Measurements from ENCODE around the gene CLIC3. TPM values are rescaled to one million over a fixed set of nuclear protein-coding genes. Genes with fewer than 3 reads are reported as not detected.

Gene CLIC3
- total RNA-seq, 1 donor from 2014 or later, result 49.3 TPM

DNA sequence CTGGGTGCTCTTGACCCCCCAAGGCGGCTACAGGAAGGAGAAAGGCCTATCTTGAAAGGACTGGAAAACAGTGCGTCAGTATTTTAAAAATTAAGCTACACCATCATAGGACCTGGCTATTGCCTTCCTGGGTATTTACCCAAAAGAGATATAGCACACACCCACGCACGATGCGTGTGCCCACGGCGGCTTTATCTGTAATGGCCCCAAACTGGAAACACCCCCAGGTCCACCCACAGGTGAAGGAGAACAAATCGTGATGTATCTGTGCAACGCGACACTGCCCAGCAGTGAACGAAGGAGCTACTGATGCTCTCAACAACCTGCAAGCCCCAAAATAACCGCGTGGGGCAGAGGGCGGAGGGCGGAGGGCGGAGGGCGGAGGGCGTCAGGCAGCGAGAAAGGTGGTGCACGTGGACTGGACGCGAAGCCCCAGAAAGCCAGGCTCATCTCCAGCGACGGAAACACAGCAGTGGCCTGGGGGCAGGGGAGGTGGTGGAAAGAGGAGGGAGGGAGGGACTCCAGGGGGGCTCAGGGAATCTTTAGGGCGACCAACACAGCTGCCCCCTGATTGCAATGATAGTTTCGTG lies 31.4 kb downstream of the CLIC3 start:
- H3K36me3 ChIP-seq, result no peaks in the 10 kb centered on the region
- no peaks in the 10 kb centered on the region for H3K9me3 ChIP-seq
- H3K4me1 ChIP-seq, result peaks cover 8% of the 10 kb centered on the region
- TF ChIP-seq, protein P1, sequence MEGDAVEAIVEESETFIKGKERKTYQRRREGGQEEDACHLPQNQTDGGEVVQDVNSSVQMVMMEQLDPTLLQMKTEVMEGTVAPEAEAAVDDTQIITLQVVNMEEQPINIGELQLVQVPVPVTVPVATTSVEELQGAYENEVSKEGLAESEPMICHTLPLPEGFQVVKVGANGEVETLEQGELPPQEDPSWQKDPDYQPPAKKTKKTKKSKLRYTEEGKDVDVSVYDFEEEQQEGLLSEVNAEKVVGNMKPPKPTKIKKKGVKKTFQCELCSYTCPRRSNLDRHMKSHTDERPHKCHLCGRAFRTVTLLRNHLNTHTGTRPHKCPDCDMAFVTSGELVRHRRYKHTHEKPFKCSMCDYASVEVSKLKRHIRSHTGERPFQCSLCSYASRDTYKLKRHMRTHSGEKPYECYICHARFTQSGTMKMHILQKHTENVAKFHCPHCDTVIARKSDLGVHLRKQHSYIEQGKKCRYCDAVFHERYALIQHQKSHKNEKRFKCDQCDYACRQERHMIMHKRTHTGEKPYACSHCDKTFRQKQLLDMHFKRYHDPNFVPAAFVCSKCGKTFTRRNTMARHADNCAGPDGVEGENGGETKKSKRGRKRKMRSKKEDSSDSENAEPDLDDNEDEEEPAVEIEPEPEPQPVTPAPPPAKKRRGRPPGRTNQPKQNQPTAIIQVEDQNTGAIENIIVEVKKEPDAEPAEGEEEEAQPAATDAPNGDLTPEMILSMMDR (IDR thresholded peaks at IDR 0.05), result no peak
- intact Hi-C loops (cut with DNase I), result no loop called here
- ATAC-seq (no peak), DNase-seq (no peak)
- H3K4me3 ChIP-seq, result no peak overlapping the region
- no peak overlapping the region for H3K27ac ChIP-seq
- H3K27me3 ChIP-seq (ENCODE audit: low read depth), result no peaks in the 10 kb centered on the region

DNA sequence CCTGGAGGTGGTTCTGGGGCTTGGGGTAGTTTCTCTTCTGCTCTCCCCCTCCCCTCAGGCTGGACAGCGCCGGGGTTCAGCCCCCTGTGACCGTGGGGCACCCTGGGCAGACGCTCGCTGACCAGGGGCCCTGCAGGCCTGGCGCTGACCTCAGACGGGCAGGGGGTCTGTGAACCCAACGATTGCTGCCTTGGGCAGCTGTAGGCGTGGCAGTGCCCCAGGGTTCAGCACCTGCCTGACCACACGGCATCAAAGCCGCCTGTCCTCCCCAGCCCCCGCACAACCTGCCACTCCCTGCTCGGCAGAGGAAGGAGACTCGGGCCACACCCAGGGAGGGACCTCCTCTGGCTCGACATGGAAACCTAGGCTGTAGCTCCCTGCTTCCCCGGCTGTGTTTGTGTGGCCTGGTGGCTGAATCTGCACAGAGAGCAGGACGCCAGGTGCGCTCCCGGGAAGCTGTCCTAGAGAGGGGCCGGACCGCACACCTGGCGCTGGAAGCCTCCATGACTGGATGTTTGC lies 32.1 kb downstream of the CLIC3 start:
- no peak for ATAC-seq
- TF ChIP-seq, protein P1 (IDR thresholded peaks at IDR 0.05), result no peak
- H3K9me3 ChIP-seq, result no peaks in the 10 kb centered on the region
- intact Hi-C loops (cut with DNase I), result no loop called here
- no peak overlapping the region for H3K27ac ChIP-seq
- H3K27me3 ChIP-seq (ENCODE audit: low read depth), result no peaks in the 10 kb centered on the region
- DNase-seq, result no peak
- H3K4me3 ChIP-seq, result no peak overlapping the region
- H3K4me1 ChIP-seq, result peaks cover 8% of the 10 kb centered on the region
- H3K36me3 ChIP-seq, result no peaks in the 10 kb centered on the region

- Histone ChIP-seq H3K4me1 (peaks cover 8% of the 10 kb centered on the region), H3K36me3 (no peaks in the 10 kb centered on the region), H3K27ac (no peak overlapping the region), H3K9me3 (no peaks in the 10 kb centered on the region), H3K27me3 (ENCODE audit: low read depth) (no peaks in the 10 kb centered on the region), H3K4me3 (no peak overlapping the region)
- TF ChIP-seq, protein P1 (IDR thresholded peaks at IDR 0.05), result no peak
- no peak for ATAC-seq
- intact Hi-C loops (cut with DNase I), result no loop called here
- DNase-seq, result no peak
Measured at GRCh38 chr9:136963751-136964150, 32.6 kb downstream of the CLIC3 start.

GRCh38 chr9:136963341-136963740 lies 33.0 kb downstream of the CLIC3 start:
- Histone ChIP-seq H3K36me3 (no peaks in the 10 kb centered on the region), H3K27me3 (ENCODE audit: low read depth) (no peaks in the 10 kb centered on the region), H3K4me1 (peaks cover 8% of the 10 kb centered on the region), H3K27ac (no peak overlapping the region), H3K9me3 (no peaks in the 10 kb centered on the region), H3K4me3 (no peak overlapping the region)
- DNase-seq, result no peak
- intact Hi-C loops (cut with DNase I), result no loop called here
- ATAC-seq, result no peak
- TF ChIP-seq, protein P1 (IDR thresholded peaks at IDR 0.05), result no peak

DNA sequence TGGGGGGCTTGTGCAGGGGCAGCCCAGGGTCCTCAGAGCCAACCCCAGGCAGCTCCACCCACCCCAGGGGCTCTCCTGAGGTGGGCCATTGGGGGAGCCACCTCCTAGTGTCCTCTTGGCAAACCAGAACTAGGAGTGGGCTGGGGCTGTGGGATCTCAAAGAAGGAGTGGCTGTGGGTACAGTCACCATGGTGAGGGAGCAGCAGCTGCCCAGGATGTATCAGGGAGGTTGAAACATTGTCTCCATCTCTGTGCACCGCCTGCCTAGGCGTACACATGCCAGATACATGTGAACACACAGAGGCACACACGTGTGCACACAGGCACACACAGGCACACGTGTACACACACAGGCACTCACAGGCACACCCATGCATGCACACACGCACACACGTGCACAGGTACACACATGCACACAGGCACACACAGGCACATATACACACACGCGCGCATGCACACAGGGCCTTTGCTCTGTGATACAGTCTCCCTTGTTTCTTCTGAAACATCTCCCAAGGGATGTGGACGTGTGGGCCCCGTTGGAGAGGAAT lies 33.6 kb downstream of the CLIC3 start:
- Histone ChIP-seq H3K36me3 (no peaks in the 10 kb centered on the region), H3K4me1 (peaks cover 8% of the 10 kb centered on the region), H3K4me3 (no peak overlapping the region), H3K27me3 (ENCODE audit: low read depth) (no peaks in the 10 kb centered on the region), H3K27ac (no peak overlapping the region), H3K9me3 (no peaks in the 10 kb centered on the region)
- DNase-seq (no peak), ATAC-seq (no peak)
- intact Hi-C loops (cut with DNase I), result no loop called here
- TF ChIP-seq, protein P1 (IDR thresholded peaks at IDR 0.05), result no peak

Measured in lower lobe of right lung (tissue), 2 donors.